ENCODE measurements around the gene PSME3IP1.

Gene PSME3IP1

DNA sequence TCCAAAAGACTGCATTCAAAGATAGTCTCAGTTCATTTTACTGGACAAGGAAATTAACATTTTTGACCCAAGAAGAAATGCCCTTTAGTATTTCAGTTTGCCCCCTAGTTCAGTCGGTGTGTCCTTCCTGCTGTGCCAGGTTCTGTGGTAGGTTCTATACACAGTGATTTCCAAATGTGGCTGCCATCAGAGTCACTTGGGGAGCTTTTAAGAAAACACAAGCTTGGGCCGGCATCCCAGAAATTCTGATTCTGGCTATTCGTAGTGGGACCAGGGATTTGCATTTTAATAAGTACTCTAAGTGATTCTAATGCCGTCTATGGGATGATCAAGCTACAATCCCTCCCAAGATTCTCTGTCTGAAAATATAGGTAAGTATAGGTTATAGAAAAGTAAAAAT lies 10.4 kb upstream of the PSME3IP1 start:
- H3K36me3 ChIP-seq (ENCODE audit: insufficient read depth, low read length) = no peaks in the 10 kb centered on the region
- H3K9ac ChIP-seq (ENCODE audit: low read depth, low read length, poor library complexity, severe bottlenecking) = no peak overlapping the region
- TF ChIP-seq, protein P1, sequence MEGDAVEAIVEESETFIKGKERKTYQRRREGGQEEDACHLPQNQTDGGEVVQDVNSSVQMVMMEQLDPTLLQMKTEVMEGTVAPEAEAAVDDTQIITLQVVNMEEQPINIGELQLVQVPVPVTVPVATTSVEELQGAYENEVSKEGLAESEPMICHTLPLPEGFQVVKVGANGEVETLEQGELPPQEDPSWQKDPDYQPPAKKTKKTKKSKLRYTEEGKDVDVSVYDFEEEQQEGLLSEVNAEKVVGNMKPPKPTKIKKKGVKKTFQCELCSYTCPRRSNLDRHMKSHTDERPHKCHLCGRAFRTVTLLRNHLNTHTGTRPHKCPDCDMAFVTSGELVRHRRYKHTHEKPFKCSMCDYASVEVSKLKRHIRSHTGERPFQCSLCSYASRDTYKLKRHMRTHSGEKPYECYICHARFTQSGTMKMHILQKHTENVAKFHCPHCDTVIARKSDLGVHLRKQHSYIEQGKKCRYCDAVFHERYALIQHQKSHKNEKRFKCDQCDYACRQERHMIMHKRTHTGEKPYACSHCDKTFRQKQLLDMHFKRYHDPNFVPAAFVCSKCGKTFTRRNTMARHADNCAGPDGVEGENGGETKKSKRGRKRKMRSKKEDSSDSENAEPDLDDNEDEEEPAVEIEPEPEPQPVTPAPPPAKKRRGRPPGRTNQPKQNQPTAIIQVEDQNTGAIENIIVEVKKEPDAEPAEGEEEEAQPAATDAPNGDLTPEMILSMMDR (conservative IDR thresholded peaks at IDR 0.05; ENCODE audit: low read length) = no peak
- TF ChIP-seq EZH2phosphoT487 (IDR thresholded peaks at IDR 0.05; ENCODE audit: borderline replicate concordance) = no peak
- H3F3A ChIP-seq (ENCODE audit: low read depth) = no peaks in the 10 kb centered on the region
- H3K4me1 ChIP-seq (ENCODE audit: insufficient read depth, low read length, poor library complexity, severe bottlenecking) = peaks cover 21% of the 10 kb centered on the region
- no peak overlapping the region for H3K4me3 ChIP-seq (ENCODE audit: low read length, poor library complexity, severe bottlenecking)
- H3K4me2 ChIP-seq (ENCODE audit: low read depth, low read length, poor library complexity, severe bottlenecking) = no peak overlapping the region
- no peaks in the 10 kb centered on the region for H3K27me3 ChIP-seq (ENCODE audit: insufficient read depth, low read length, poor library complexity, severe bottlenecking)
- H3K79me2 ChIP-seq (ENCODE audit: insufficient read depth, low read length) = peaks cover 72% of the 10 kb centered on the region
- no peaks in the 10 kb centered on the region for H3K9me3 ChIP-seq (ENCODE audit: insufficient read depth, low read depth, low read length)
- H3K9me2 ChIP-seq (replicated peaks; ENCODE audit: low read depth, low read length) = no peaks in the 10 kb centered on the region
- H2AFZ ChIP-seq (ENCODE audit: low read length) = no peak overlapping the region
- H4K20me1 ChIP-seq (ENCODE audit: insufficient read depth, low read length, poor library complexity, severe bottlenecking) = peaks cover 32% of the 10 kb centered on the region

DNA sequence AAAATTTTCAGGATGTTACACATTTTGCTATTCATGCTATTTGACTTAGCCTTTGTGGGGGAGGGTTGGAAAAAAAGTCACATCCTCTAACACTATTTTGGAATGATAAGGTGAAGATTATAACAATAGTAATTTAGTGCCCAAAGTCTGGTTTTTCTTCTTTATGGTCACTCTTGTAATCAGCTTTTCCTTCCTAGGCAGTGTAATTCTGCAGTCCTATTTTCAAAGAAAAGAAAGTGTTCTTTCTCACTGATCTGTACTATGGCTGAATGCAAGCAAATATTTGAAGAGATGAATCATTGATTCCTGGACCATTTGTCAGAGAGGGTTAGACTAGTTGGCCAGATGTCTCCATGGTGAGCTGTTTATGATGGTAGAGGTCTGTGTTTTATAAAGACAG lies 8.7 kb upstream of the PSME3IP1 start:
- H3K9ac ChIP-seq (ENCODE audit: low read depth, low read length, poor library complexity, severe bottlenecking) = no peak overlapping the region
- H3K4me1 ChIP-seq (ENCODE audit: insufficient read depth, low read length, poor library complexity, severe bottlenecking) = peaks cover 39% of the 10 kb centered on the region
- no peak overlapping the region for H2AFZ ChIP-seq (ENCODE audit: low read length)
- TF ChIP-seq, protein P1 (conservative IDR thresholded peaks at IDR 0.05; ENCODE audit: low read length) = no peak
- no peak for TF ChIP-seq EZH2phosphoT487 (IDR thresholded peaks at IDR 0.05; ENCODE audit: borderline replicate concordance)
- no peaks in the 10 kb centered on the region for H3K9me2 ChIP-seq (replicated peaks; ENCODE audit: low read depth, low read length)
- H3F3A ChIP-seq (ENCODE audit: low read depth) = no peaks in the 10 kb centered on the region
- no peaks in the 10 kb centered on the region for H3K36me3 ChIP-seq (ENCODE audit: insufficient read depth, low read length)
- no peaks in the 10 kb centered on the region for H3K27me3 ChIP-seq (ENCODE audit: insufficient read depth, low read length, poor library complexity, severe bottlenecking)
- H3K79me2 ChIP-seq (ENCODE audit: insufficient read depth, low read length) = peaks cover 90% of the 10 kb centered on the region
- peaks cover 48% of the 10 kb centered on the region for H4K20me1 ChIP-seq (ENCODE audit: insufficient read depth, low read length, poor library complexity, severe bottlenecking)
- H3K4me2 ChIP-seq (ENCODE audit: low read depth, low read length, poor library complexity, severe bottlenecking) = no peak overlapping the region
- H3K4me3 ChIP-seq (ENCODE audit: low read length, poor library complexity, severe bottlenecking) = no peak overlapping the region
- H3K9me3 ChIP-seq (ENCODE audit: insufficient read depth, low read depth, low read length) = no peaks in the 10 kb centered on the region

DNA sequence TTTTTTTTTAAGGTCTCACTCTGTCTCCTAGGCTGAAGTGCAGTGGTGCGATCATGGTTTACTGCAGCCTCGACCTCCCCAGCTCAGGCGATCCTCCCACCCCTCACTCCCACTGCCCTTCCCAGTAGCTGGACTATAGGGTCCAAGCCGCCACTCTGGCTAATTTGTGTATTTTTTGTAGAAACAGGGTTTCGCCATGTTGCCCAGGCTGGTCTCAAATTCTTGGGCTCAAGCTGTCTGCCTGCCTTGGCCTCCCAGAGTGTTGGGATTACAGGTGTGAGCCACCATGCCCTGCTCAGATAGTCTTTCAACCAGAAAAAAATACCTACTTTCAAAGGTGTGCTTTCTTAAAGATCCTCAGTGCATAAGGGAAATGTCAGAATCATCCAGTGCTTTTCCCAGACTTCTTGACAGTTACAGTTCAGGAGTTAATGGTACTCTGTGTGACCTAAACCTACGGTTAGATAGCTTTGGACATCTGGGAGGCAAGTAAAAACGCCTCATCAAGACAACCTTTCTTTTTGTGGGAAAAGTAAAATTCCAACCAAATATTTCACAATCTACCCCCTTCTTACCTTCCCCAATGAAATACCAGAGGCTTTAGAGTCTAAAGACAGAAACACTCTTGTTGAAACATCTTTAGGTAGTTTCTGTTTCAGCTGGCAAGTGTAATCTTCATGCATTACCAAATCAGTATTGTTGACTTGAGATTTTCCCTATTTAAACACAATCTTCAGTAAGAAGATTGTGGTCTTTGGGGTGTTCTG lies 7.1 kb upstream of the PSME3IP1 start:
- Histone ChIP-seq H3K4me2 (ENCODE audit: low read depth, low read length, poor library complexity, severe bottlenecking) (peak overlapping the region; percentile 56), H4K20me1 (ENCODE audit: insufficient read depth, low read length, poor library complexity, severe bottlenecking) (peaks cover 49% of the 10 kb centered on the region), H3K4me1 (ENCODE audit: insufficient read depth, low read length, poor library complexity, severe bottlenecking) (peaks cover 41% of the 10 kb centered on the region), H3K36me3 (ENCODE audit: insufficient read depth, low read length) (no peaks in the 10 kb centered on the region), H3K9me2 (replicated peaks; ENCODE audit: low read depth, low read length) (no peaks in the 10 kb centered on the region), H2AFZ (ENCODE audit: low read length) (no peak overlapping the region), H3K4me3 (ENCODE audit: low read length, poor library complexity, severe bottlenecking) (no peak overlapping the region), H3K79me2 (ENCODE audit: insufficient read depth, low read length) (peaks cover 96% of the 10 kb centered on the region), H3K27me3 (ENCODE audit: insufficient read depth, low read length, poor library complexity, severe bottlenecking) (no peaks in the 10 kb centered on the region), H3K9me3 (ENCODE audit: insufficient read depth, low read depth, low read length) (no peaks in the 10 kb centered on the region), H3K9ac (ENCODE audit: low read depth, low read length, poor library complexity, severe bottlenecking) (no peak overlapping the region), H3F3A (ENCODE audit: low read depth) (no peaks in the 10 kb centered on the region)
- TF ChIP-seq EZH2phosphoT487 (IDR thresholded peaks at IDR 0.05; ENCODE audit: borderline replicate concordance) = no peak
- TF ChIP-seq, protein P1 (conservative IDR thresholded peaks at IDR 0.05; ENCODE audit: low read length) = no peak
